GM12878 (cell line): ENCODE data around the gene FRMD8. TPM values are rescaled to one million over a fixed set of nuclear protein-coding genes. Genes with fewer than 3 reads are reported as not detected.

Experiments used
- CHD2 ChIP-seq: IDR thresholded peaks from 2 replicates; pipeline ENCODE4 v1.6.1; 2011; ENCODE audit warnings: low read depth, low read length, improper control_type of control experiment, borderline replicate concordance
- EED ChIP-seq: sonication (generic); IDR thresholded peaks from 2 replicates; pipeline ENCODE4 v1.6.1; 2016; ENCODE audit warnings: antibody characterized with exemption, low read depth
- LARP7 ChIP-seq: fragments of 450-650 bp; IDR thresholded peaks from 2 replicates; pipeline ENCODE4 v1.6.1; 2017; ENCODE audit warnings: mild to moderate bottlenecking
- MYC ChIP-seq: IDR thresholded peaks from 2 replicates; pipeline ENCODE4 v1.6.1; 2011; ENCODE audit warnings: mild to moderate bottlenecking, low read length, moderate library complexity, inconsistent platforms; ENCODE audit not compliant: insufficient read depth, insufficient replicate concordance, insufficient read length, severe bottlenecking
- NRF1 ChIP-seq: conservative IDR thresholded peaks from 2 replicates; pipeline ENCODE4 v1.6.1; 2011; ENCODE audit warnings: mild to moderate bottlenecking, low read depth, low read length, improper control_type of control experiment
- RAD51 ChIP-seq: fragments of 450-650 bp; IDR thresholded peaks from 2 replicates; pipeline ENCODE4 v1.6.1; 2016; ENCODE audit warnings: moderate library complexity, mild to moderate bottlenecking, inconsistent platforms
- SMAD5 ChIP-seq: IDR thresholded peaks from 2 replicates; pipeline ENCODE4 v1.6.1; 2016; ENCODE audit warnings: antibody characterized with exemption, low read depth
- SP1 ChIP-seq: IDR thresholded peaks from one replicate; pipeline ENCODE4 v1.6.1; 2011; ENCODE audit warnings: low read depth, low read length
- TAF1 ChIP-seq: IDR thresholded peaks from 2 replicates; pipeline ENCODE4 v1.6.1; 2011; ENCODE audit warnings: mild to moderate bottlenecking, low read depth, low read length, borderline replicate concordance
- TBL1XR1 ChIP-seq: IDR thresholded peaks from 2 replicates; pipeline ENCODE4 v1.6.1; 2012; ENCODE audit warnings: low read depth, low read length, improper control_type of control experiment
- TCF3 ChIP-seq: IDR thresholded peaks from 2 replicates; pipeline ENCODE4 v1.6.1; 2012; ENCODE audit warnings: low read depth, mild to moderate bottlenecking, low read length, borderline replicate concordance; ENCODE audit not compliant: insufficient read depth
- ZNF622 ChIP-seq: fragments of 450-650 bp; IDR thresholded peaks from 2 replicates; pipeline ENCODE4 v1.6.1; 2017; ENCODE audit warnings: mild to moderate bottlenecking, inconsistent platforms
- polyA plus RNA-seq, 11 experiments: library from polyadenylated mRNA; depleted of rRNA in 4 of 11; unstranded in 6 of 11; stranded (reverse) in 5 of 11; fragments of >200 nt; fragmentation: Nextera tagmentation in 4 of 11; fragmentation: Illumina TruSeq in 1 of 11; extraction: Ambion mirVana in 4 of 11; extraction: Trizol in 1 of 11; gene quantifications; 1 replicate in 1 of 11; 2 replicates in 10 of 11; pipeline versions ENCODE4 v1.2.1 to v1.2.3, GENCODE V29; 2011 to 2016; ENCODE audit warnings: inconsistent platforms in 2 of 11, missing spikeins in 2 of 11, low read depth in 1 of 11
- total RNA-seq, 4 experiments: library from RNA; depleted of rRNA in 3 of 4; stranded (reverse); fragments of >200 nt in 3 of 4; fragmentation: Illumina TruSeq in 1 of 4; extraction: Trizol in 1 of 4; gene quantifications; 2 replicates each; pipeline versions ENCODE4 v1.2.1 to v1.2.3, GENCODE V29; 2013 to 2021
- TF ChIP-seq, protein P1 (sequence below): fragments of 450-650 bp; IDR thresholded peaks from 2 replicates; pipeline ENCODE4 v1.6.1; 2018; ENCODE audit warnings: mild to moderate bottlenecking, low read depth, moderate library complexity; ENCODE audit not compliant: partially characterized antibody
- TF ChIP-seq, protein P2 (sequence below): fragments of 450-650 bp; formaldehyde crosslinking; IDR thresholded peaks from 2 replicates; pipeline ENCODE4 v1.5.0; 2022; ENCODE audit warnings: mild to moderate bottlenecking, missing genetic modification characterization
- TF ChIP-seq, protein P3 (sequence below), 3 experiments: IDR thresholded peaks in 2 of 3; conservative IDR thresholded peaks in 1 of 3; 2 replicates each; pipeline ENCODE4 v1.5.1; 2011; ENCODE audit warnings: low read depth in 3 of 3, low read length in 3 of 3, mild to moderate bottlenecking in 3 of 3, control low read depth in 2 of 3, moderate library complexity in 2 of 3, inconsistent platforms in 1 of 3, mixed read lengths in 1 of 3; ENCODE audit not compliant: control insufficient read depth in 2 of 3, insufficient read depth in 1 of 3; ENCODE audit errors: extremely low read depth in 1 of 3
- TF ChIP-seq, protein P4 (sequence below): fragments of 450-650 bp; IDR thresholded peaks from 2 replicates; pipeline ENCODE4 v1.6.1; 2016; ENCODE audit warnings: mild to moderate bottlenecking
- TF ChIP-seq, protein P5 (sequence below): fragments of 450-650 bp; IDR thresholded peaks from 2 replicates; pipeline ENCODE4 v1.6.1; 2017; ENCODE audit warnings: mild to moderate bottlenecking, low read depth, inconsistent platforms; ENCODE audit not compliant: poor library complexity, severe bottlenecking

The FRMD8 gene
- total and polyA plus RNA-seq, 10 of the 15 experiments (the other 5 are each of a cell fraction or from before 2014, with no cell fraction given): 8.3 to 69.4 (median 28.0) TPM

DNA sequence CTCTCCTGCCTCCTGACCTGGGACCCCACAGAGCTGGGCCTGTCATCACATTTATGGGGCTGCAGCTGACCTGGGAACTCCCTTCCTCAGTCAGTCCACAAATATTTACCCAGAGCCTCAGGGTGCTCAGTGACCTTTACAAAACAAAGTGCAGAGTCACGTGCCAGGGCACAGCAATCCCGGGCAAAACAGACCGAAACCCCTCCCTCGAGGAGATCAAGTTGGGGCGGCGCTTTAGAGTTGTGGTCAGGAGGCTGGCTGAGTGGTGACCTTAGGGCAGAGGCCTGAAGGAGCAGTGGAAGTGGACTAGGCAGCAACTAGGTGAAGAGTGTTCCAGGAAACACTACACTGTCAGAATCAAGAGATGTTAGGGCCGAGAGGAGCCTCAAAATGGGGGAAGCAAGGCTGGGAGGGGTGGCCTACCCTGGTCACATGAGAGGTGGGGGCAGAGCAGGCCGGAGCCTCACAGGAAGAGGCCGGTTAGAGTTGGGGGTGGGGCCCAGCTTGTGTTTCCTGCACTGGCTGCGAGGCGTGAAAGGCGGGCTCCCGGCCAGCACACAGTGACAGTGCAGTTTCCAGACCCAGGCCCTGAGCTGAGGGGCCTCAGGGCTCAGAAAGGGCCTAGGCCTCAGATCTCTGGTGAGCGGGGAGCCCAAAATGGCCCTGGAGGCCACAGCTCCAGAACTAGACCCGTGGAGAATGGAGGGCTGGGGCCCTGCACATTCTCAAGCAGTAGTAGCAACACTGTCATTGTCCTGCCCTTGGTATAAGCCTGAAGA is 32.4 kb downstream of the FRMD8 start (continued):
- TF ChIP-seq, protein P1, sequence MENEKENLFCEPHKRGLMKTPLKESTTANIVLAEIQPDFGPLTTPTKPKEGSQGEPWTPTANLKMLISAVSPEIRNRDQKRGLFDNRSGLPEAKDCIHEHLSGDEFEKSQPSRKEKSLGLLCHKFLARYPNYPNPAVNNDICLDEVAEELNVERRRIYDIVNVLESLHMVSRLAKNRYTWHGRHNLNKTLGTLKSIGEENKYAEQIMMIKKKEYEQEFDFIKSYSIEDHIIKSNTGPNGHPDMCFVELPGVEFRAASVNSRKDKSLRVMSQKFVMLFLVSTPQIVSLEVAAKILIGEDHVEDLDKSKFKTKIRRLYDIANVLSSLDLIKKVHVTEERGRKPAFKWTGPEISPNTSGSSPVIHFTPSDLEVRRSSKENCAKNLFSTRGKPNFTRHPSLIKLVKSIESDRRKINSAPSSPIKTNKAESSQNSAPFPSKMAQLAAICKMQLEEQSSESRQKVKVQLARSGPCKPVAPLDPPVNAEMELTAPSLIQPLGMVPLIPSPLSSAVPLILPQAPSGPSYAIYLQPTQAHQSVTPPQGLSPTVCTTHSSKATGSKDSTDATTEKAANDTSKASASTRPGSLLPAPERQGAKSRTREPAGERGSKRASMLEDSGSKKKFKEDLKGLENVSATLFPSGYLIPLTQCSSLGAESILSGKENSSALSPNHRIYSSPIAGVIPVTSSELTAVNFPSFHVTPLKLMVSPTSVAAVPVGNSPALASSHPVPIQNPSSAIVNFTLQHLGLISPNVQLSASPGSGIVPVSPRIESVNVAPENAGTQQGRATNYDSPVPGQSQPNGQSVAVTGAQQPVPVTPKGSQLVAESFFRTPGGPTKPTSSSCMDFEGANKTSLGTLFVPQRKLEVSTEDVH: no peak
- peak; percentile 14 for TF ChIP-seq MYC
- TF ChIP-seq LARP7: peak; percentile 80; the same call in 1 of the 2 replicates
- TF ChIP-seq TBL1XR1: peak; percentile 82
- TF ChIP-seq CHD2: peak; percentile 85
- TF ChIP-seq, protein P2, sequence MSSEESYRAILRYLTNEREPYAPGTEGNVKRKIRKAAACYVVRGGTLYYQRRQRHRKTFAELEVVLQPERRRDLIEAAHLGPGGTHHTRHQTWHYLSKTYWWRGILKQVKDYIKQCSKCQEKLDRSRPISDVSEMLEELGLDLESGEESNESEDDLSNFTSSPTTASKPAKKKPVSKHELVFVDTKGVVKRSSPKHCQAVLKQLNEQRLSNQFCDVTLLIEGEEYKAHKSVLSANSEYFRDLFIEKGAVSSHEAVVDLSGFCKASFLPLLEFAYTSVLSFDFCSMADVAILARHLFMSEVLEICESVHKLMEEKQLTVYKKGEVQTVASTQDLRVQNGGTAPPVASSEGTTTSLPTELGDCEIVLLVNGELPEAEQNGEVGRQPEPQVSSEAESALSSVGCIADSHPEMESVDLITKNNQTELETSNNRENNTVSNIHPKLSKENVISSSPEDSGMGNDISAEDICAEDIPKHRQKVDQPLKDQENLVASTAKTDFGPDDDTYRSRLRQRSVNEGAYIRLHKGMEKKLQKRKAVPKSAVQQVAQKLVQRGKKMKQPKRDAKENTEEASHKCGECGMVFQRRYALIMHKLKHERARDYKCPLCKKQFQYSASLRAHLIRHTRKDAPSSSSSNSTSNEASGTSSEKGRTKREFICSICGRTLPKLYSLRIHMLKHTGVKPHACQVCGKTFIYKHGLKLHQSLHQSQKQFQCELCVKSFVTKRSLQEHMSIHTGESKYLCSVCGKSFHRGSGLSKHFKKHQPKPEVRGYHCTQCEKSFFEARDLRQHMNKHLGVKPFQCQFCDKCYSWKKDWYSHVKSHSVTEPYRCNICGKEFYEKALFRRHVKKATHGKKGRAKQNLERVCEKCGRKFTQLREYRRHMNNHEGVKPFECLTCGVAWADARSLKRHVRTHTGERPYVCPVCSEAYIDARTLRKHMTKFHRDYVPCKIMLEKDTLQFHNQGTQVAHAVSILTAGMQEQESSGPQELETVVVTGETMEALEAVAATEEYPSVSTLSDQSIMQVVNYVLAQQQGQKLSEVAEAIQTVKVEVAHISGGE (CRISPR knock-in tag): peak; percentile 5; the same call in 1 of the 2 replicates
- peak; percentile 97 for TF ChIP-seq RAD51
- TF ChIP-seq, protein P3, sequence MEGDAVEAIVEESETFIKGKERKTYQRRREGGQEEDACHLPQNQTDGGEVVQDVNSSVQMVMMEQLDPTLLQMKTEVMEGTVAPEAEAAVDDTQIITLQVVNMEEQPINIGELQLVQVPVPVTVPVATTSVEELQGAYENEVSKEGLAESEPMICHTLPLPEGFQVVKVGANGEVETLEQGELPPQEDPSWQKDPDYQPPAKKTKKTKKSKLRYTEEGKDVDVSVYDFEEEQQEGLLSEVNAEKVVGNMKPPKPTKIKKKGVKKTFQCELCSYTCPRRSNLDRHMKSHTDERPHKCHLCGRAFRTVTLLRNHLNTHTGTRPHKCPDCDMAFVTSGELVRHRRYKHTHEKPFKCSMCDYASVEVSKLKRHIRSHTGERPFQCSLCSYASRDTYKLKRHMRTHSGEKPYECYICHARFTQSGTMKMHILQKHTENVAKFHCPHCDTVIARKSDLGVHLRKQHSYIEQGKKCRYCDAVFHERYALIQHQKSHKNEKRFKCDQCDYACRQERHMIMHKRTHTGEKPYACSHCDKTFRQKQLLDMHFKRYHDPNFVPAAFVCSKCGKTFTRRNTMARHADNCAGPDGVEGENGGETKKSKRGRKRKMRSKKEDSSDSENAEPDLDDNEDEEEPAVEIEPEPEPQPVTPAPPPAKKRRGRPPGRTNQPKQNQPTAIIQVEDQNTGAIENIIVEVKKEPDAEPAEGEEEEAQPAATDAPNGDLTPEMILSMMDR (IDR thresholded peaks at IDR 0.05 in 2 of 3, conservative IDR thresholded peaks at IDR 0.05 in 1 of 3; ENCODE audit: control insufficient read depth in 2 of 3, extremely low read depth in 1 of 3, insufficient read depth in 1 of 3, low read depth in 3 of 3, low read length in 3 of 3): no peak
- TF ChIP-seq, protein P4, sequence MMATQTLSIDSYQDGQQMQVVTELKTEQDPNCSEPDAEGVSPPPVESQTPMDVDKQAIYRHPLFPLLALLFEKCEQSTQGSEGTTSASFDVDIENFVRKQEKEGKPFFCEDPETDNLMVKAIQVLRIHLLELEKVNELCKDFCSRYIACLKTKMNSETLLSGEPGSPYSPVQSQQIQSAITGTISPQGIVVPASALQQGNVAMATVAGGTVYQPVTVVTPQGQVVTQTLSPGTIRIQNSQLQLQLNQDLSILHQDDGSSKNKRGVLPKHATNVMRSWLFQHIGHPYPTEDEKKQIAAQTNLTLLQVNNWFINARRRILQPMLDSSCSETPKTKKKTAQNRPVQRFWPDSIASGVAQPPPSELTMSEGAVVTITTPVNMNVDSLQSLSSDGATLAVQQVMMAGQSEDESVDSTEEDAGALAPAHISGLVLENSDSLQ: peak; percentile 29; the same call in 1 of the 2 replicates
- TF ChIP-seq ZNF622: no peak
- 0 out of 2 replicates have a peak, but pooled peaks have one; percentile 12 for TF ChIP-seq NRF1
- TF ChIP-seq EED: peak; percentile 27; the same call in 1 of the 2 replicates
- TF ChIP-seq, protein P5, sequence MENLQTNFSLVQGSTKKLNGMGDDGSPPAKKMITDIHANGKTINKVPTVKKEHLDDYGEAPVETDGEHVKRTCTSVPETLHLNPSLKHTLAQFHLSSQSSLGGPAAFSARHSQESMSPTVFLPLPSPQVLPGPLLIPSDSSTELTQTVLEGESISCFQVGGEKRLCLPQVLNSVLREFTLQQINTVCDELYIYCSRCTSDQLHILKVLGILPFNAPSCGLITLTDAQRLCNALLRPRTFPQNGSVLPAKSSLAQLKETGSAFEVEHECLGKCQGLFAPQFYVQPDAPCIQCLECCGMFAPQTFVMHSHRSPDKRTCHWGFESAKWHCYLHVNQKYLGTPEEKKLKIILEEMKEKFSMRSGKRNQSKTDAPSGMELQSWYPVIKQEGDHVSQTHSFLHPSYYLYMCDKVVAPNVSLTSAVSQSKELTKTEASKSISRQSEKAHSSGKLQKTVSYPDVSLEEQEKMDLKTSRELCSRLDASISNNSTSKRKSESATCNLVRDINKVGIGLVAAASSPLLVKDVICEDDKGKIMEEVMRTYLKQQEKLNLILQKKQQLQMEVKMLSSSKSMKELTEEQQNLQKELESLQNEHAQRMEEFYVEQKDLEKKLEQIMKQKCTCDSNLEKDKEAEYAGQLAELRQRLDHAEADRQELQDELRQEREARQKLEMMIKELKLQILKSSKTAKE: peak; percentile 82
- peak; percentile 48 for TF ChIP-seq SP1
- TF ChIP-seq SMAD5: peak; percentile 85
- TF ChIP-seq TAF1: peak; percentile 96
- TF ChIP-seq TCF3: peak; percentile 60; the same call in 1 of the 2 replicates
